A549 (cell line): ENCODE measurements around the gene SPINK2. TPM values are rescaled to one million over a fixed set of nuclear protein-coding genes. Genes with fewer than 3 reads are reported as not detected.
A peak's percentile ranks its signal among the peaks of the same experiment; 100 is the strongest.

ENCODE experiments used
- ATAC-seq, 2 experiments: fragments of 200-7000 bp in 1 of 2; fragments of >200 bp in 1 of 2; cut with Nextera tagmentation in 1 of 2; cut with Tn5 transposase in 1 of 2; 3 replicates each; pipeline versions ENCODE4 v1.8.0 to v1.9.1; 2018 to 2020; ENCODE audit warnings: mild to moderate bottlenecking in 1 of 2, moderate library complexity in 1 of 2
- CTCF ChIA-PET: fragments of 300-600 bp; sonication (Branson Sonifier 250); formaldehyde crosslinking; extraction: SDS; loops from one replicate; lab custom pipeline; 2021; ENCODE audit warnings: antibody characterized with exemption, inconsistent platforms; lab: Yijun Ruan, JAX
- POLR2A ChIA-PET: fragments of 350-600 bp; formaldehyde crosslinking; extraction: SDS; loops from one replicate; lab custom pipeline; 2021; ENCODE audit warnings: antibody characterized with exemption, inconsistent platforms; lab: Yijun Ruan, JAX
- DNase-seq, 2 experiments: peaks; one replicate each; pipeline versions ENCODE4 v3.0.0 to v3.0.0-alpha.2; 2011 to 2016; ENCODE audit warnings: low read depth in 1 of 2, low spot score in 1 of 2
- FAIRE-seq: peaks from 2 replicates; lab custom pipeline; 2011; peaks lifted over from hg19 to GRCh38; lab: Jason Lieb, UNC
- H3K27ac ChIP-seq, 2 experiments: fragments of >200 bp; sonication (Bioruptor Twin); formaldehyde crosslinking; 3 replicates each; pipeline ENCODE4 v1.5.1; 2016 to 2017
- H3K4me1 ChIP-seq: fragments of >200 bp; sonication (Bioruptor Twin); formaldehyde crosslinking; 3 replicates; pipeline ENCODE4 v1.6.1; 2016
- H3K4me2 ChIP-seq: fragments of >200 bp; sonication (Bioruptor Twin); formaldehyde crosslinking; 3 replicates; pipeline ENCODE4 v1.6.1; 2016
- H3K4me3 ChIP-seq: fragments of >200 bp; sonication (Bioruptor Twin); formaldehyde crosslinking; 3 replicates; pipeline ENCODE4 v1.5.1; 2016
- H3K9me3 ChIP-seq: fragments of >200 bp; sonication (Bioruptor Twin); formaldehyde crosslinking; 3 replicates; pipeline ENCODE4 v1.6.1; 2016
- CEBPB ChIP-seq, 2 experiments: fragments of >200 bp in 1 of 2; sonication (Bioruptor Twin) in 1 of 2; formaldehyde crosslinking in 1 of 2; IDR thresholded peaks; 2 replicates each; pipeline ENCODE4 v1.6.1; 2012 to 2016
- CHD4 ChIP-seq: fragments of 200-600 bp; sonication (generic); IDR thresholded peaks from 2 replicates; pipeline ENCODE4 v1.6.1; 2016; ENCODE audit warnings: antibody characterized with exemption, mild to moderate bottlenecking, borderline replicate concordance
- EHF ChIP-seq: fragments of 250-450 bp; sonication (Bioruptor Pico); IDR thresholded peaks from 2 replicates; pipeline ENCODE4 v1.5.0; 2020; ENCODE audit warnings: mild to moderate bottlenecking
- EHMT2 ChIP-seq: fragments of 200-600 bp; sonication (generic); IDR thresholded peaks from 2 replicates; pipeline ENCODE4 v1.6.1; 2016; ENCODE audit warnings: antibody characterized with exemption, low read depth, mild to moderate bottlenecking, moderate library complexity
- FOSB ChIP-seq: fragments of 250-450 bp; sonication (Bioruptor Pico); IDR thresholded peaks from 2 replicates; pipeline ENCODE4 v1.5.0; 2020; ENCODE audit warnings: mild to moderate bottlenecking, moderate library complexity
- KDM5A ChIP-seq: fragments of 200-600 bp; sonication (generic); IDR thresholded peaks from 2 replicates; pipeline ENCODE4 v1.6.1; 2016; ENCODE audit warnings: antibody characterized with exemption, mild to moderate bottlenecking
- MAFK ChIP-seq: fragments of 450-650 bp; IDR thresholded peaks from 2 replicates; pipeline ENCODE4 v1.6.1; 2014; ENCODE audit not compliant: partially characterized antibody
- MAZ ChIP-seq: fragments of 150-350 bp; IDR thresholded peaks from 2 replicates; pipeline ENCODE4 v1.6.1; 2014; ENCODE audit warnings: antibody characterized with exemption, low read depth, low read length, borderline replicate concordance
- NPAS2 ChIP-seq: fragments of 250-450 bp; sonication (Bioruptor Pico); IDR thresholded peaks from 2 replicates; pipeline ENCODE4 v1.8.0; 2022; ENCODE audit warnings: mild to moderate bottlenecking, moderate library complexity, borderline replicate concordance
- NR3C1 ChIP-seq: fragments of >200 bp; sonication (Bioruptor Twin); formaldehyde crosslinking; IDR thresholded peaks from 3 replicates; pipeline ENCODE4 v1.6.1; 2017
- PHF8 ChIP-seq: fragments of 200-600 bp; sonication (generic); IDR thresholded peaks from 2 replicates; pipeline ENCODE4 v1.6.1; 2016; ENCODE audit warnings: low read depth, mild to moderate bottlenecking, antibody characterized with exemption, moderate library complexity, borderline replicate concordance
- POLR2AphosphoS2 ChIP-seq: conservative IDR thresholded peaks from 2 replicates; pipeline ENCODE4 v1.6.1; 2012; ENCODE audit warnings: low read length, improper control_type of control experiment, inconsistent platforms
- RAD21 ChIP-seq, 2 experiments: fragments of >200 bp in 1 of 2; sonication (Bioruptor Twin) in 1 of 2; formaldehyde crosslinking in 1 of 2; IDR thresholded peaks in 1 of 2; conservative IDR thresholded peaks in 1 of 2; 2 replicates in 1 of 2; 3 replicates in 1 of 2; pipeline ENCODE4 v1.6.1; 2012 to 2018; ENCODE audit warnings: inconsistent platforms in 1 of 2
- RNF2 ChIP-seq: fragments of 200-600 bp; sonication (generic); IDR thresholded peaks from 2 replicates; pipeline ENCODE4 v1.6.1; 2016; ENCODE audit warnings: low read depth, mild to moderate bottlenecking, antibody characterized with exemption, moderate library complexity, borderline replicate concordance
- TFCP2L1 ChIP-seq: fragments of 250-450 bp; sonication (Bioruptor Pico); IDR thresholded peaks from 2 replicates; pipeline ENCODE4 v1.5.0; 2021; ENCODE audit warnings: mild to moderate bottlenecking
- TP53 ChIP-seq: fragments of 250-450 bp; sonication (Bioruptor Pico); IDR thresholded peaks from 2 replicates; pipeline ENCODE4 v1.5.0; 2021; ENCODE audit warnings: mild to moderate bottlenecking, moderate library complexity
- WGBS: methylation state at CpG from one replicate; pipeline ENCODE4 v1.1.6; 2017; ENCODE audit errors: missing lambda C conversion rate; 5-methylcytosine and 5-hydroxymethylcytosine counted together
- polyA plus RNA-seq, 4 experiments: library from polyadenylated mRNA; depleted of rRNA in 3 of 4; stranded (reverse); fragments of >200 nt; fragmentation: RNase III in 1 of 4; extraction: RNeasy Plus Mini Kit Qiagen cat#74134 plus additional on column Dnase treatment in 1 of 4; gene quantifications; 2 replicates in 3 of 4; 3 replicates in 1 of 4; pipeline ENCODE4 v1.2.3, GENCODE V29; 2011 to 2017
- TF ChIP-seq, protein P1 (sequence below): fragments of 200-600 bp; sonication (generic); IDR thresholded peaks from 2 replicates; pipeline ENCODE4 v1.6.1; 2016; ENCODE audit warnings: antibody characterized with exemption, mild to moderate bottlenecking, moderate library complexity
- TF ChIP-seq, protein P2 (sequence below): fragments of >200 bp; sonication (Bioruptor Twin); formaldehyde crosslinking; IDR thresholded peaks from 3 replicates; pipeline ENCODE4 v1.5.1; 2016

SPINK2 gene
- polyA plus RNA-seq, 2 of the 4 experiments (the other 2 are of a cell fraction) = not detected

- TF ChIP-seq RAD21 (conservative IDR thresholded peaks at IDR 0.05 in 1 of 2, IDR thresholded peaks at IDR 0.05 in 1 of 2) (peak; percentile 90 to 94), NR3C1 (no peak), MAFK (no peak), MAZ (no peak), NPAS2 (CRISPR knock-in tag) (no peak), POLR2AphosphoS2 (no peak), TFCP2L1 (no peak), EHMT2 (no peak), KDM5A (no peak), RNF2 (no peak), EHF (CRISPR knock-in tag) (no peak), TP53 (CRISPR knock-in tag) (no peak), FOSB (CRISPR knock-in tag) (no peak), CHD4 (no peak)
- TF ChIP-seq, protein P1, sequence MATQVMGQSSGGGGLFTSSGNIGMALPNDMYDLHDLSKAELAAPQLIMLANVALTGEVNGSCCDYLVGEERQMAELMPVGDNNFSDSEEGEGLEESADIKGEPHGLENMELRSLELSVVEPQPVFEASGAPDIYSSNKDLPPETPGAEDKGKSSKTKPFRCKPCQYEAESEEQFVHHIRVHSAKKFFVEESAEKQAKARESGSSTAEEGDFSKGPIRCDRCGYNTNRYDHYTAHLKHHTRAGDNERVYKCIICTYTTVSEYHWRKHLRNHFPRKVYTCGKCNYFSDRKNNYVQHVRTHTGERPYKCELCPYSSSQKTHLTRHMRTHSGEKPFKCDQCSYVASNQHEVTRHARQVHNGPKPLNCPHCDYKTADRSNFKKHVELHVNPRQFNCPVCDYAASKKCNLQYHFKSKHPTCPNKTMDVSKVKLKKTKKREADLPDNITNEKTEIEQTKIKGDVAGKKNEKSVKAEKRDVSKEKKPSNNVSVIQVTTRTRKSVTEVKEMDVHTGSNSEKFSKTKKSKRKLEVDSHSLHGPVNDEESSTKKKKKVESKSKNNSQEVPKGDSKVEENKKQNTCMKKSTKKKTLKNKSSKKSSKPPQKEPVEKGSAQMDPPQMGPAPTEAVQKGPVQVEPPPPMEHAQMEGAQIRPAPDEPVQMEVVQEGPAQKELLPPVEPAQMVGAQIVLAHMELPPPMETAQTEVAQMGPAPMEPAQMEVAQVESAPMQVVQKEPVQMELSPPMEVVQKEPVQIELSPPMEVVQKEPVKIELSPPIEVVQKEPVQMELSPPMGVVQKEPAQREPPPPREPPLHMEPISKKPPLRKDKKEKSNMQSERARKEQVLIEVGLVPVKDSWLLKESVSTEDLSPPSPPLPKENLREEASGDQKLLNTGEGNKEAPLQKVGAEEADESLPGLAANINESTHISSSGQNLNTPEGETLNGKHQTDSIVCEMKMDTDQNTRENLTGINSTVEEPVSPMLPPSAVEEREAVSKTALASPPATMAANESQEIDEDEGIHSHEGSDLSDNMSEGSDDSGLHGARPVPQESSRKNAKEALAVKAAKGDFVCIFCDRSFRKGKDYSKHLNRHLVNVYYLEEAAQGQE = no peak
- TF ChIP-seq, protein P2, sequence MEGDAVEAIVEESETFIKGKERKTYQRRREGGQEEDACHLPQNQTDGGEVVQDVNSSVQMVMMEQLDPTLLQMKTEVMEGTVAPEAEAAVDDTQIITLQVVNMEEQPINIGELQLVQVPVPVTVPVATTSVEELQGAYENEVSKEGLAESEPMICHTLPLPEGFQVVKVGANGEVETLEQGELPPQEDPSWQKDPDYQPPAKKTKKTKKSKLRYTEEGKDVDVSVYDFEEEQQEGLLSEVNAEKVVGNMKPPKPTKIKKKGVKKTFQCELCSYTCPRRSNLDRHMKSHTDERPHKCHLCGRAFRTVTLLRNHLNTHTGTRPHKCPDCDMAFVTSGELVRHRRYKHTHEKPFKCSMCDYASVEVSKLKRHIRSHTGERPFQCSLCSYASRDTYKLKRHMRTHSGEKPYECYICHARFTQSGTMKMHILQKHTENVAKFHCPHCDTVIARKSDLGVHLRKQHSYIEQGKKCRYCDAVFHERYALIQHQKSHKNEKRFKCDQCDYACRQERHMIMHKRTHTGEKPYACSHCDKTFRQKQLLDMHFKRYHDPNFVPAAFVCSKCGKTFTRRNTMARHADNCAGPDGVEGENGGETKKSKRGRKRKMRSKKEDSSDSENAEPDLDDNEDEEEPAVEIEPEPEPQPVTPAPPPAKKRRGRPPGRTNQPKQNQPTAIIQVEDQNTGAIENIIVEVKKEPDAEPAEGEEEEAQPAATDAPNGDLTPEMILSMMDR = peak; percentile 76
- TF ChIP-seq, all 56 proteins: peak for 4
These were observed 21.4 kb downstream of the SPINK2 start (continued) for GRCh38 chr4:56799824-56800756.

DNA sequence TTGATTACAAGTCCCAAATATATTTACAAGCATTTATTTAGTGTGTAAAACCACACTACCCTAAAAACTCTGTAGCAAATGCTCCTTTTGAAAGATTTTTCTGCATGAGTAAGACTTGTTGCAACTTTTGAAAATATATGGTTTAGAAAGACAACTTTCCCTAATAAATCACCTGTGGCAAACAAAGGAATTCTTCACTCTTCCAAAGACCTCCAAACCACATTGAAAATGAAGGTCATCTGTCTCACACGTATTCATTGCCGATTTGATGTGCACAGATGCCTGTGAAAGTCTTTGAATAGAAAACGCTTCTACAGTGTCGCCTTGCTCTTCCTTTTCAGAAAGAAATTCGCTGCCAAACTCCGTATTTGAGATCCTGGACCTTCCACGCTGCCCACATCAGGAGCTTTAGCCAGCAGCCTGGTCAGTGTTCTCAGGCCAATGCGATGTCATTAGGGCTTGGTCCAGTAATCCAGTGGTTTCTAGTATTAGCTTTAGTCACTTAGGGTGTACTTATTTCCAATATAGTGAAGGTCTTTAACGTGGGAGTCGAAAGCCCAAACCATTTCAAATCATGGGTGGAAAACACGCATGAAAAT, 22.2 kb downstream of the SPINK2 start:
- peak; percentile 11 to 50; a peak in 3 of 6 replicates for ATAC-seq
- no peak for DNase-seq
- WGBS = 83% methylated on average over 11 of the region's 11 CpGs
- no peaks in the 10 kb centered on the region for H3K9me3 ChIP-seq
- H3K4me3 ChIP-seq = peak overlapping the region; percentile 54
- no peak for FAIRE-seq
- H3K4me2 ChIP-seq = peak overlapping the region; percentile 60
- H3K27ac ChIP-seq = peak overlapping the region in 1 of 2 experiments; percentile 82; a peak in 3 of 6 replicates
- TF ChIP-seq, protein P1 = no peak
- TF ChIP-seq CHD4 (no peak), NPAS2 (CRISPR knock-in tag) (no peak), POLR2AphosphoS2 (no peak), CEBPB (IDR thresholded peaks at IDR 0.05) (no peak), PHF8 (no peak)
- no peaks in the 10 kb centered on the region for H3K4me1 ChIP-seq
- CTCF ChIA-PET = interaction anchor here (0.8 to 1.9 kb wide), 23 partner anchors 10 to 376 kb away, joined by 3 to 17 read pairs (median 4); no protein-coding TSS in a partner anchor
- POLR2A ChIA-PET = interaction anchor here (0.8 to 1.3 kb wide), 2 partner anchors 255 to 333 kb away, joined by 3 to 5 read pairs; no protein-coding TSS in a partner anchor
